Vagina (tissue), 2 donors: Measurements from ENCODE around the gene USP32. TPM values are rescaled to one million over a fixed set of nuclear protein-coding genes. Genes with fewer than 3 reads are reported as not detected.
"Not testable (repeated sequence)": the region's sequence is repeated elsewhere in the genome, so short reads cannot be mapped to it uniquely, and the experiment has no call there.

ENCODE experiments used
- DNase-seq, 2 donors: peaks; one replicate each; pipeline ENCODE4 v3.0.0-alpha.2; 2017; ENCODE audit errors: extremely low spot score in 2 of 2
- H3K27ac ChIP-seq: fragments of 200-600 bp; sonication (generic); one replicate; pipeline ENCODE4 v1.5.1; 2019
- H3K27me3 ChIP-seq: fragments of 200-600 bp; sonication (generic); one replicate; pipeline ENCODE4 v1.5.1; 2019
- H3K36me3 ChIP-seq, 2 donors: fragments of 200-600 bp; sonication (generic); one replicate each; pipeline ENCODE4 v1.5.1; 2017 to 2019
- H3K4me1 ChIP-seq: fragments of 200-600 bp; sonication (generic); one replicate; pipeline ENCODE4 v1.5.1; 2019
- H3K4me3 ChIP-seq, 2 donors: fragments of 200-600 bp; sonication (generic); 1 replicate in 1 of 2; 2 replicates in 1 of 2; pipeline ENCODE4 v1.5.1; 2016 to 2019
- H3K9me3 ChIP-seq: fragments of 200-600 bp; sonication (generic); one replicate; pipeline ENCODE4 v1.5.1; 2019
- CTCF ChIP-seq, 3 experiments: fragments of 450-650 bp in 2 of 3; fragments of 200-600 bp in 1 of 3; sonication (generic) in 1 of 3; IDR thresholded peaks; one replicate each; pipeline ENCODE4 v1.5.1; 2017 to 2019; ENCODE audit warnings: antibody characterized with exemption in 3 of 3, mild to moderate bottlenecking in 2 of 3, moderate library complexity in 2 of 3
- POLR2A ChIP-seq, 2 donors: fragments of 450-650 bp; IDR thresholded peaks; one replicate each; pipeline ENCODE4 v1.6.1; 2017; ENCODE audit warnings: antibody characterized with exemption in 2 of 2, mild to moderate bottlenecking in 2 of 2, moderate library complexity in 2 of 2
- POLR2AphosphoS5 ChIP-seq, 2 donors: sonication (generic); formaldehyde crosslinking; IDR thresholded peaks; one replicate each; pipeline ENCODE4 v1.9.0; 2017; ENCODE audit warnings: antibody characterized with exemption in 2 of 2, mild to moderate bottlenecking in 2 of 2, low read depth in 1 of 2; ENCODE audit not compliant: insufficient read depth in 1 of 2
- intact Hi-C: fragments of 100-400 bp; cut with DNase I; formaldehyde crosslinking; loops from one replicate; pipeline ENCODE4 v1.15.1; 2023
- total RNA-seq: library from RNA; depleted of rRNA; stranded (reverse); fragments of >200 nt; gene quantifications from one replicate; pipeline ENCODE4 v1.2.3, GENCODE V29; 2016

The USP32 gene
- total RNA-seq, 1 donor from 2014 or later = 63.6 TPM

DNA sequence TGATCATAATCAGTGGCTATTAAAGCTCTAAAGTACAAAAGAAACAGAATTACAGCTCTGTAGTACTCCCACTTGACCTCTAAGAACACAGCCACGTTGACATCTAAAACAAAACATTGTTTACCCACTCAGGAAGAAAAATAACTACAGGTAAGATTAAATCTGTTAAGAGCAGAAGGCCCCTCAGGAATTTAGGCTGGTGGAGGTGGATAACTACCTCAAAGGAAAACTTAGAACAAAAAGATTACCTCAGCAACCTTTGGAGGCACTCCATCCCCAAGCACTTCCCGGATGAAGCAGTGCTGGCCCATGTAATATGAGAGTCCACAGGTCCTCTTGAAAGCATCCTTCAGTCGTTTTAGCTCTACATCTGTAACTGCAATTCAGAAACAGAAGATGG lies 46.7 kb downstream of the USP32 start:
- Histone ChIP-seq H3K4me1 (no peaks in the 10 kb centered on the region), H3K27ac (no peak overlapping the region), H3K9me3 (no peaks in the 10 kb centered on the region), H3K36me3 (peaks cover 0 to 18% of the 10 kb centered on the region in 2 donors), H3K27me3 (no peaks in the 10 kb centered on the region), H3K4me3 (no peak overlapping the region)
- intact Hi-C loops = no loop called here
- DNase-seq = no peak
- no peak for TF ChIP-seq CTCF (IDR thresholded peaks at IDR 0.05)
- TF ChIP-seq POLR2A (IDR thresholded peaks at IDR 0.05) = no peak
- no peak for TF ChIP-seq POLR2AphosphoS5 (IDR thresholded peaks at IDR 0.05; ENCODE audit: insufficient read depth in 1 of 2, low read depth in 1 of 2)

- H3K27me3 ChIP-seq, H3K27ac ChIP-seq, H3K4me1 ChIP-seq, DNase-seq, intact Hi-C loops, H3K4me3 ChIP-seq, H3K9me3 ChIP-seq: not testable (repeated sequence)
- peak in 1 of 2 donors; percentile 23 for TF ChIP-seq POLR2AphosphoS5 (IDR thresholded peaks at IDR 0.05; ENCODE audit: insufficient read depth in 1 of 2, low read depth in 1 of 2)
- peaks cover 0 to 19% of the 10 kb centered on the region in 2 donors for H3K36me3 ChIP-seq
Measured at GRCh38 chr17:60342492-60342891, 49.4 kb downstream of the USP32 start.

DNA sequence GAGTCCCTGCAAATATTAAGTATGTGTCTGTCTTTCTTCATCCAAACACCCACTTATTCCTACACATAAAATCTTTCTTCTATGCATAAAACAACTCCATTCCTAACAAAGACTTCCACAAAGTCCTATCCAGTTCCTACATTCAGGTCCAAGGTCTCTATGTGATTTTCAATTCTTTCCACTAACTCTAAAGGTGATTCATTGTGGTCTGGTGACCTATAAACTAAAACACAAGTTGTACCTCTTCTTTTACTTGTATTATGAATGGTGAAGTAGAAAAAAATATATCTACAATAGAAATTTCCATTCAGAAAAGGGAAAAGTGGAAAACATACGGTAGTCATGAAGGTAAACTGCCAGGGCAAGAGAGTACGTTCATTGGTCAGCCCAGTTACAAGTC lies 56.6 kb downstream of the USP32 start:
- no peak overlapping the region for H3K27ac ChIP-seq
- peaks cover 4% of the 10 kb centered on the region for H3K4me1 ChIP-seq
- no peaks in the 10 kb centered on the region for H3K27me3 ChIP-seq
- no peak overlapping the region for H3K4me3 ChIP-seq
- intact Hi-C loops = no loop called here
- no peaks in the 10 kb centered on the region for H3K9me3 ChIP-seq
- peaks cover 0 to 5% of the 10 kb centered on the region in 2 donors for H3K36me3 ChIP-seq
- no peak for DNase-seq
- TF ChIP-seq CTCF (IDR thresholded peaks at IDR 0.05) = no peak
- TF ChIP-seq POLR2A (IDR thresholded peaks at IDR 0.05) = no peak
- no peak for TF ChIP-seq POLR2AphosphoS5 (IDR thresholded peaks at IDR 0.05; ENCODE audit: insufficient read depth in 1 of 2, low read depth in 1 of 2)

GRCh38 chr17:60333628-60334031 lies 58.3 kb downstream of the USP32 start:
- intact Hi-C loops = no loop called here
- no peak overlapping the region for H3K27ac ChIP-seq
- no peak for TF ChIP-seq CTCF (IDR thresholded peaks at IDR 0.05)
- no peak for TF ChIP-seq POLR2AphosphoS5 (IDR thresholded peaks at IDR 0.05; ENCODE audit: insufficient read depth in 1 of 2, low read depth in 1 of 2)
- no peak for TF ChIP-seq POLR2A (IDR thresholded peaks at IDR 0.05)

DNA sequence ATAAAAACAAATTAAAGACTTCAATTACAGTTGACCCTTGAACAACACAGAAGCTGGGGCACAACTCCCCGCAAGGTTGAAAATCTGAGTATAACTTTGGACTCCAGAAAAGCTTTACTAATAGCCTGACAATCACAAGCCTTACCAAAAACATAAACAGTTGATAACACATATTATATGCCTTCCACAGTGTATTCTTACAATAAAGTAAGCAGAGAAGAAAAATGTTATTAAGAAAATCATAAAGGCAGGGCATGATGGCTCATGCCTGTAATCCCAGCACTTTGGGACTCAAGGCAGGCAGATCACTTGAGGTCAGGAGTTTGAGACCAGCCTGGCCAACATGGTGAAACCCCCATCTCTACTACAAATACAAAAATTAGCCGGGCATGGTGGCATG lies 58.9 kb downstream of the USP32 start:
- H3K4me3 ChIP-seq, H3K9me3 ChIP-seq, H3K27ac ChIP-seq, H3K27me3 ChIP-seq, H3K4me1 ChIP-seq, H3K36me3 ChIP-seq, intact Hi-C loops, DNase-seq: not testable (repeated sequence)

More at GRCh38 chr17:60333628-60334031, 58.3 kb downstream of the USP32 start:
- Histone ChIP-seq H3K4me3 (no peak overlapping the region), H3K9me3 (no peaks in the 10 kb centered on the region), H3K36me3 (peaks cover 0 to 5% of the 10 kb centered on the region in 2 donors), H3K27me3 (no peaks in the 10 kb centered on the region), H3K4me1 (peaks cover 4% of the 10 kb centered on the region)
- no peak for DNase-seq

DNA sequence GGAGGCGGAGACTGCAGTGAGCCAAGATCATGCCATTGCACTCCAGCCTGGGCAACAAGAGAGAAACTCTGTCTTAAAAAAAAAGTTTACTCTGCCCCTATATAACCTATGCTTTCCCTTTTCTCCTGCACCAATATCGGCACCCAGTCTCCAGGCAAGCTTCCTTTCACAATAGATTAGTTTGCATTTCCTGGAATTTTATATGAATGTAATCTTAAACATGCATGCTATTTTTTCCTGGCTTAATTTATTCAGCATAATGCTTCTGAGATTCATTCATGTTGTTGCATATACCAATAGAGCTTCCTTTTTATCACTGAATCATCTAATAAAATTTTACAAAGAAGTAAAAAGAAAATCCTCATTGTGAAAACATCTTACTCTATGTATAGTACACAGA lies 59.4 kb downstream of the USP32 start:
- no peak overlapping the region for H3K4me3 ChIP-seq
- intact Hi-C loops = no loop called here
- H3K27ac ChIP-seq = no peak overlapping the region
- H3K4me1 ChIP-seq = peaks cover 7% of the 10 kb centered on the region
- DNase-seq = no peak
- H3K27me3 ChIP-seq = no peaks in the 10 kb centered on the region
- no peaks in the 10 kb centered on the region for H3K9me3 ChIP-seq
- H3K36me3 ChIP-seq = peaks cover 0 to 4% of the 10 kb centered on the region in 2 donors
- TF ChIP-seq CTCF (IDR thresholded peaks at IDR 0.05) = no peak
- TF ChIP-seq POLR2AphosphoS5 (IDR thresholded peaks at IDR 0.05; ENCODE audit: insufficient read depth in 1 of 2, low read depth in 1 of 2) = no peak
- TF ChIP-seq POLR2A (IDR thresholded peaks at IDR 0.05) = no peak
